GM19452 (cell line): Measurements from ENCODE around the gene STAB2.

ENCODE experiments used
- ATAC-seq: cut with Tn5 transposase; IDR thresholded peaks from one replicate; pipeline ENCODE4 v1.9.1; 2021; ENCODE audit not compliant: unreplicated experiment

Gene STAB2

GRCh38 chr12:103578926-103579325, 8.1 kb upstream of the STAB2 start:
- no peak for ATAC-seq

DNA sequence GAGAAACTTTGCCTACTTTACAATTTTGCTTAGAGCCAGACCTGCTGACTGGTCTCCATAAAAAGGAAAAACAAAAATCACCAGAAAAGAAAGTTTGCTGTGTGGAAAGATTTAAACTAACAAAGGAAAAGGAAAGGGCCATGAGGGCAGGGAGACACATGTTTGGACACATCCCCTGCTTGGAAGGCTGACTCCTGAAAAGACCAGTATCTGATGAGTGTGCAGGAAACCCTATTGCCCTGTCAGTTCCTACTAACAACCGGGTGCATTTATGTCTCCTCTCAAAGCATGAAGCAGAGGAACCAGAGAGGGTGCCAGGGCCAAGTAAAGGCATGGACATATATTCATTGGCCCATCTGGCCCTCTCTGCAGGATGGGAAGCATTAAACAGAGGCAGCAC, 7.0 kb upstream of the STAB2 start:
- no peak for ATAC-seq

DNA sequence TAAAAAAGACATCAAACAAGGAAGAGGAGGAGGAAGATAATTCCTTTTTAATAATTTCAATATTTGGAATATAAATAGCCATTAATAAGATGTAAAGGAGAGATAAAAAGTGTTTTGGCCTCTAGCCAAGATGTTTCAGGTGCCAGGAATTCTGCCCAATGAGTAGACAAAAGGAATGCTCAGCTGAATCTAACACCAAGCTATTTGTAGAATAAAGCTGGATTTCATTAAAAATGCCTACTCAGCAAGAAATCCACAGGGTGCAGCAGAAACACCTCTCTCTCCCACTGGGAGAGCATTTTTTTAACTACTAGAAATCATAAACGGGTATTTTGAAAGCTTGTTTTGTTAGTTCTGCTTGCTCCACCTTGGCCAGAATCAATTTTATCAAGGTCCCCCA, 4.1 kb upstream of the STAB2 start:
- ATAC-seq: no peak

DNA sequence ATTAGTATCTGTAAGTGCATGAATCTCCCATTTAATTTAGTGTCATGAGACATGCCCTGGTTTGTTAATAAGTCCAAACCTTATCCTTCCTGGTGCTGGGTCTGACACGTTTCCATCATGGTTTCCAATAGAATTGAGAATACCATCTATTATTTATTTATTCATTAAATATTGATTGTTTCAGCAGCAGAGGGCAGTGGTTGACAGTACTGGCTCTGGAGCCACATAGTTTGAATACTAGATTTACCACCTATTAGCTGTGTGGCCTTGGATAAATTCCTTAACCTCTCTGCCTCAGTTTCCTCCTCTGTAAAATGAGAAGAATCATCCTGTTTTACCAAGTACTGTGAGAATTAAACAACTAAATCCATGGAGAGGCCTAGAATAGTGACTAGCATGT, 941 bp upstream of the STAB2 start:
- ATAC-seq: no peak

GRCh38 chr12:103588680-103589079, 1.6 kb downstream of the STAB2 start:
- no peak for ATAC-seq

- no peak for ATAC-seq
These were observed 2.4 kb downstream of the STAB2 start for GRCh38 chr12:103589517-103589916.

DNA sequence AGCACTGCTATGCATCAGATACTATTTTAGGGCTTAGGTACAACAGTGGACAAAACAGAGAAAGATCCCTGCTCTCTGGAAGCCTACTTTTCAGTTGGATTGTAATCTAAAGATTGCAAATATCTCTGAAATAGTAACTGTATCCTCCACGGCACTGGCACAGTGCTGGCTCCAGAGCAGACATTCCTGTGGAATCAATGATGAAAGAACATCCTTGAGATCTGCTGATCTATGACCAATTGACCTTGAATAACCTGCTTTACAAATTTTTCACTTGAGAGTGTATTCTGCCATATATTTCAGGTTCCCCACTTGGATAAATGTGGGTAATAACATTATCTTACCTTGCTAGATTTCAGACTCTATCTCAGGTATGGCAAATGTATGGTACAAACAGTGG, 3.2 kb downstream of the STAB2 start:
- no peak for ATAC-seq

DNA sequence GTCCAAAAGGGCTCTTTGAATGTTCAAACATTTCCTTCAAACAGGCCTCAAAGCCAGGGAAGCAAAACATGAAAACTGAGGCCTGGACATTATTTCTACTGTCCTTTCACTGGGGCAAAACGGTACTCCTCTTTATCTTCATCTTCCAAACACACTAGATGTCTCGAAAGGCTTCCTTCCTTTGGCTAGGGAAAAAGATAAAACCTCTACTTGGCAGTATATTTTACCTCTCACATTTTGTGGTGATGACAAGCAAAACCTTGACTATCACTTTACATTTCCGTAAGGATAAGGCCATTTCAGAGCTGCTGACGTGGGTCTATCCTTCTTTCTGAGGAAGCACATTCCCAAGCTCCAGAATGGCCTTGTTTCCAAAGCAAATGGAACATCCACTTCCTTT, 9.9 kb downstream of the STAB2 start:
- no peak for ATAC-seq

- no peak for ATAC-seq
These were observed 12.2 kb downstream of the STAB2 start for GRCh38 chr12:103599274-103599673.

GRCh38 chr12:103600967-103601728, 14.1 kb downstream of the STAB2 start:
- no peak for ATAC-seq

GRCh38 chr12:103620395-103620794, 33.3 kb downstream of the STAB2 start:
- no peak for ATAC-seq

- ATAC-seq: no peak
These were observed 36.6 kb downstream of the STAB2 start for GRCh38 chr12:103623716-103624115.

DNA sequence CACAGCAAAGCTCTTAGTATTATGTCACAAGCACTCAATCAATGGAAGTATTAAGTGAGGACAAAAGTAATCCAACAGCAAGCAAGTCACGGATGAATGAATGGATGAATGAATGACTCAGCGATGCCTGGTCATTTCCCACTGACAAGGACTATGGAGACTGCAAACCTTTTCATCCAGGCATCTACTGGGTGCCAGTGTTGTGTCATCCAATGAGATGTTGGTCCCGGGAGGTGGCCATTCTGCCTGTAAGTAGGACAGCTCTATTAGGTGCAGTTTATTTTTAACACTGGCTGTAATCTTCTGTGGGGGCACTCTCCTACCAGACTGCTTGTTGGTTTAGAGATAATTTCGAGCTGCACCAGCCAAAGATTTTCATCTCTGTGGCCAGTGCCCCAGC, 39.4 kb downstream of the STAB2 start:
- ATAC-seq: no peak

- no peak for ATAC-seq
These were observed 40.2 kb downstream of the STAB2 start for GRCh38 chr12:103627189-103627855.

- ATAC-seq: peak; percentile 71
These were observed 45.6 kb downstream of the STAB2 start for GRCh38 chr12:103632554-103633216.

GRCh38 chr12:103634732-103635131, 47.7 kb downstream of the STAB2 start:
- no peak for ATAC-seq

DNA sequence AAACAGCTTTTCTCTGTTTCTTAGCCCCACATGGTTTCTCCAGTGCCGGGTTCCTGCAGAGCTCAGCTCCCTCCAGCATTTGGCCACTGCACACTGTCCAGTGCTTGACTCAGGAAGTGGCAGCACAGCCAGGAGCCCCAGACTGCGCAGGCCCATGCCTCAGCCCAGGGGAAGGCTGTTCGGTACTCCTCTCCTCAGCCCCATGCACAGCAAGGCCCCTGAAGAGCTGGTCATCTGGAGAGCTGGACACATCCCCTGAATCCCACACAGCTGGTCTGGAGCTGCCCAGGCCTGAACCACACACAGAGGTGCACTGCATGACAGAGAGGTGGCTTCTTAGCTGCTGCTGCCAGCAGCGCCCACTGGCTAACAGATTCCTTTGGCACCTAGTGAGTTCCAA, 48.3 kb downstream of the STAB2 start:
- ATAC-seq: no peak

DNA sequence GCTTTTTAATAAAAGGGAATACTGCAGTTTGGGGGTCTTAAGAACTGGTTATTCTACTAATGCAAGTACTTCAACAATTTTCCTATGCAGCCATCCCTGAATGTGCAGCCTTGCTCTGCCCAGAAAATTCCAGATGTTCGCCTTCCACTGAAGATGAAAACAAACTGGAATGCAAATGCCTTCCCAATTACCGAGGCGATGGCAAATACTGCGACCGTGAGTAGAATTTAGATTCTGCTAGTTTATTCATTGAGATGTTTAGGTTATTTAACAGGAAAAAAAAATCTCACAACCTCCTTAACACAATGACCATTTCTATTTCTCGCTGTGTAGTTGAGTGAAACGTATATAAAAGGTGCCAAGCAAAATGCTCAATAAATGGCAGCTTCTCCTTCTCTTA, 49.9 kb downstream of the STAB2 start:
- no peak for ATAC-seq

GRCh38 chr12:103637429-103637828, 50.4 kb downstream of the STAB2 start:
- no peak for ATAC-seq

DNA sequence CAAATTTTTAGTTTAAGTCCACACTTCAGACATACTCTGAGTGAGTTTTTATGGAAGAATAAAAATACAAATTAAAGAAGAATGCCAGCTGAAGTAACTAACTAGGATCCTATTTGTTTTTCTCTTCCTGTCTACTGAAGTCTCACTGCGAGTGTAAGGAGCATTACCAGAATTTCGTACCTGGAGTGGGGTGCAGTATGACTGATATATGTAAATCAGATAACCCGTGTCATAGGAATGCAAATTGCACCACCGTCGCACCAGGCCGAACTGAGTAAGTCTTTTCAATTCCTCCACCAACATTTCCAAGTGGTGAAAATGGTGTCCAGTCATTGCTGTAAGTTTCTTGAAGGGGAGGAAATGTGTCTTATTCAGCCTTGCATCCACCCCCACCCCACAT, 52.9 kb downstream of the STAB2 start:
- ATAC-seq: no peak

DNA sequence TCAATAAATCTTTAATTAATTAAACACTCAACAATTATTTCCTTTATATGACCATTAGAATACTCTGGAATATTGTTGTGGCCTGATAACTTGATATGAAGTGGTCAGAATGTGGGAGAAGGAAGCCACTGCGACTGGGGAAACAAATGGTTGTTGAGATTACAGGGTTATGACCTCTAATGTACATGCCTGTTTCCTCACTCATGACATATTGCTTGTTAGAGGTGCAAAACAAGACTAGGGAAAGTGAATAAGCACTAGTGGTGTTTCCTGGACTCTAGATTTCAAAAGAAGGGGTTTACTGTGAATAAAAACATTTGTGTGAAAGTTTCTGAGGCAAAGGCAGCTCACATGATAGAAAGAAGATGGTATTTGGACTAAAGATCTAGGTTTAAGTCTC, 53.3 kb downstream of the STAB2 start:
- ATAC-seq: no peak

DNA sequence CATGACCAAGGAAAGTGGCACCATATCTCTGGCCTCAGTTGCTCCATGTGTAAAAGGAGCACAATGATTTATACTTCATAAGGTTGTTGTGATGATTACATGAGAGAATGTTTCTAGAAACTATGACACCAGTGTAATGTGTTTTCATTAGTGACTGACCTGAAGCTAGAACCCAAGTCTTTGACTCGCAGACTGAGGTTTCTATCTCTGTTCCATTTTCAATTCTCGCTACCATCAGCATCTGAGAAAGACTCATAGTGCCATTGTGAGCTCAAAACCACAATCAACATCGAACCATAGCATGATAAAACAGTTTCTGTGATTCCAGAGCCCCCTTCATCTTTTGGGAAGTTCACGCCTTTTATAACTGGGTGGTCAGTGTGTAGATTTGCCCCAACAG, 53.8 kb downstream of the STAB2 start:
- no peak for ATAC-seq
